Measurements from ENCODE around the gene SOCS7. TPM values are rescaled to one million over a fixed set of nuclear protein-coding genes. Genes with fewer than 3 reads are reported as not detected.

The SOCS7 gene
- total RNA-seq, 1 donor from 2014 or later = 14.0 TPM

GRCh38 chr17:38428643-38429371 is 77.2 kb downstream of the SOCS7 start:
- intact Hi-C loops (cut with micrococcal nuclease) = loop anchor here (10.0 kb wide), 1 partner anchor 156 kb away; no protein-coding TSS in a partner anchor
- CTCF ChIA-PET = interaction anchor here (0.6 kb wide), 1 partner anchor 80 kb away, joined by 3 read pairs; no protein-coding TSS in a partner anchor
- POLR2A ChIA-PET = interaction anchor here (0.9 kb wide), 1 partner anchor 273 kb away, joined by 3 read pairs; no protein-coding TSS in a partner anchor
- Mint-ChIP-seq H3K27me3 (peaks cover 36% of the 10 kb centered on the region), H3K4me3 (peak overlapping the region; percentile 54), H3K4me1 (peaks cover 11% of the 10 kb centered on the region), H3K36me3 (ENCODE audit: low read depth) (no peaks in the 10 kb centered on the region), H3K27ac (no peak overlapping the region), H3K9me3 (no peaks in the 10 kb centered on the region)
- ATAC-seq (ENCODE audit: low read depth) = peak; percentile 29
- no peak for TF ChIP-seq CTCF (IDR thresholded peaks at IDR 0.05)
- DNase-seq = no peak

GRCh38 chr17:38429476-38430100 is 77.9 kb downstream of the SOCS7 start:
- no peak for TF ChIP-seq CTCF (IDR thresholded peaks at IDR 0.05)
- Mint-ChIP-seq H3K36me3 (ENCODE audit: low read depth) (no peaks in the 10 kb centered on the region), H3K27ac (no peak overlapping the region), H3K9me3 (no peaks in the 10 kb centered on the region), H3K4me1 (peaks cover 11% of the 10 kb centered on the region), H3K27me3 (peaks cover 28% of the 10 kb centered on the region), H3K4me3 (peak overlapping the region; percentile 54)
- intact Hi-C loops (cut with micrococcal nuclease) = loop anchor here (10.0 kb wide), 1 partner anchor 155 kb away; no protein-coding TSS in a partner anchor
- ChIA-PET CTCF (no interaction called here), POLR2A (no interaction called here)
- DNase-seq = no peak
- ATAC-seq (ENCODE audit: low read depth) = no peak

GRCh38 chr17:38430316-38430715 is 78.7 kb downstream of the SOCS7 start:
- no peak for ATAC-seq (ENCODE audit: low read depth)
- POLR2A ChIA-PET = interaction anchor here (0.7 kb wide), 1 partner anchor 41 kb away, joined by 3 read pairs; no protein-coding TSS in a partner anchor
- intact Hi-C loops (cut with micrococcal nuclease) = no loop called here
- H3K4me1 Mint-ChIP-seq = peaks cover 11% of the 10 kb centered on the region
- no peak overlapping the region for H3K27ac Mint-ChIP-seq
- H3K36me3 Mint-ChIP-seq (ENCODE audit: low read depth) = no peaks in the 10 kb centered on the region
- CTCF ChIA-PET = interaction anchor here (0.9 kb wide), 1 partner anchor 16 kb away, joined by 4 read pairs; no protein-coding TSS in a partner anchor
- TF ChIP-seq CTCF (IDR thresholded peaks at IDR 0.05) = no peak
- H3K4me3 Mint-ChIP-seq = no peak overlapping the region
- no peaks in the 10 kb centered on the region for H3K9me3 Mint-ChIP-seq
- H3K27me3 Mint-ChIP-seq = peaks cover 20% of the 10 kb centered on the region
- DNase-seq = no peak

GRCh38 chr17:38430822-38431221 is 79.2 kb downstream of the SOCS7 start:
- no peaks in the 10 kb centered on the region for H3K36me3 Mint-ChIP-seq (ENCODE audit: low read depth)
- POLR2A ChIA-PET = interaction anchor here (0.7 kb wide), 1 partner anchor 40 kb away, joined by 3 read pairs; no protein-coding TSS in a partner anchor
- peaks cover 11% of the 10 kb centered on the region for H3K4me1 Mint-ChIP-seq
- DNase-seq (no peak), ATAC-seq (ENCODE audit: low read depth) (no peak)
- H3K4me3 Mint-ChIP-seq = no peak overlapping the region
- H3K9me3 Mint-ChIP-seq = no peaks in the 10 kb centered on the region
- peaks cover 15% of the 10 kb centered on the region for H3K27me3 Mint-ChIP-seq
- TF ChIP-seq CTCF (IDR thresholded peaks at IDR 0.05) = no peak
- no peak overlapping the region for H3K27ac Mint-ChIP-seq
- intact Hi-C loops (cut with micrococcal nuclease) = no loop called here
- CTCF ChIA-PET = interaction anchor here (0.9 kb wide), 1 partner anchor 16 kb away, joined by 4 read pairs; no protein-coding TSS in a partner anchor
